GM18511 (cell line): ENCODE data around the gene UBR1.
A peak's percentile ranks its signal among the peaks of the same experiment; 100 is the strongest.
"Not testable (repeated sequence)": the region's sequence is repeated elsewhere in the genome, so short reads cannot be mapped to it uniquely, and the experiment has no call there.

Experiments
- ATAC-seq: cut with Tn5 transposase; IDR thresholded peaks from one replicate; pipeline ENCODE4 v1.9.1; 2021; ENCODE audit warnings: mild to moderate bottlenecking, moderate library complexity; ENCODE audit not compliant: unreplicated experiment

The UBR1 gene

GRCh38 chr15:42984493-42985034 lies 121.3 kb downstream of the UBR1 start:
- no peak for ATAC-seq

- ATAC-seq, result not testable (repeated sequence)
Measured at GRCh38 chr15:42979113-42979512, 126.7 kb downstream of the UBR1 start.

- no peak for ATAC-seq
Measured at GRCh38 chr15:42974202-42974862, 131.5 kb downstream of the UBR1 start.

- ATAC-seq, result no peak
Measured at GRCh38 chr15:42973114-42973513, 132.7 kb downstream of the UBR1 start.

- no peak for ATAC-seq
Measured at GRCh38 chr15:42971830-42972229, 134.0 kb downstream of the UBR1 start.

DNA sequence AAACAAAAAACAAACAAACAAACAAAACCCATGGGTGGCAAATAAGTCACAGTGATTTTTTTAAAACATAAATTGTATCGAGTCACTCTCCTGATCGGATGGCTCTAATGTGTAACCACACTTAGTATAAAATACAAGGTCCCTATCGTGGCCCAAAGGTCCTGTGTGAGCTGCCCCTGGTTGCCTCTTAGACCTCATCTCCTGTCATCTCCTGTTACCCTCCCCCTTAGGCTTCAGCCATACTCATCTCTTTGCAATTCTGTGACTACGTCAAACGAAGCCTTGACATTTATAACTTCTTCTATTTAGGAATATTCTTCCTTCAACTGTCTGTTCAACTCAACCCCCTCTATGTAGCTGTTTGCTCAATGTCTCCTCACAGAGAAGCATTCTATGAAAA lies 141.4 kb downstream of the UBR1 start:
- no peak for ATAC-seq

DNA sequence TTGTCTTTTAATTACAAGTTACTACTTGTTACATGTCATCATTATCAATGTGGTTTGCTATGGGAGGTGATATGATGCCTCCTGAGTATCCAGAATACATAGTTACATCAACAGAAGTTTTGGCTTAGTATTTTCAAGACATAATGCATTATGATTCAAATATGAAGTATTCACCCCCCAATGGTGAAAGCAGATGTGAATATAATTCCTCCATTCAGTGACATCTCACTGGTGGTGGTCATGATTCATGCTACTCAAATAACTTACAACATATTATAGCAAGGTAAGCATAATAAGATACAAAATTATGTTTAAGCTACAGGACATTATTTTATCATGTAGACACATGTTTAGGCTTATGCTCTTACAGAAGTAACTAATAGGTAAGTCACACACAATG lies 150.3 kb downstream of the UBR1 start:
- no peak for ATAC-seq

DNA sequence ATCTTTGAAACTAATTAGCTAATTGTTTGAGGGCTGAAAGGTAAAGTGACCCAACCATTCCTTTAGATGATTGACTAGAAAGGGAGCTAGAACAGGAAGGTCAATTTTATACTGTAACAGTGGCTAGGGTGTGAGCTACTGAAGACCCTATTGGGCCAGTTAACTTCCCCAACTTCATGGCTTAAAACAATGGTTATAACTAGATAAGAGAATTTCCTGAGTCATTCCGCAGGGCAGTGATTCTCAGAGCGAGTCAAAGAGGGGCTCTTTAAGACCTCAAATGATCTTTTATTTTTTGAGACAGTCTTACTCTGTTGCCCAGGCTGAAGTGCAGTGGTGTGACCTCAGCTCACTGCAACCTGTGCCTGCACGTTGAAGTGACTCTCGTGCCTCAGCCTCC lies 151.5 kb downstream of the UBR1 start:
- ATAC-seq, result no peak

DNA sequence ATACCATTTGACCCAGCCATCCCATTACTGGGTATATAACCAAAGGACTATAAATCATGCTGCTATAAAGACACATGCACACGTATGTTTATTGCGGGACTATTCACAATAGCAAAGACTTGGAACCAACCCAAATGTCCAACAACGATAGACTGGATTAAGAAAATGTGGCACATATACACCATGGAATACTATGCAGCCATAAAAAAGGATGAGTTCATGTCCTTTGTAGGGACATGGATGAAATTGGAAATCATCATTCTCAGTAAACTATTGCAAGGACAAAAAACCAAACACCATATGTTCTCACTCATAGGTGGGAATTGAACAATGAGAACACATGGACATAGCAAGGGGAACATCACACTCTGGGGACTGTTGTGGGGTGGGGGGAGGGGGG lies 156.9 kb downstream of the UBR1 start:
- not testable (repeated sequence) for ATAC-seq

DNA sequence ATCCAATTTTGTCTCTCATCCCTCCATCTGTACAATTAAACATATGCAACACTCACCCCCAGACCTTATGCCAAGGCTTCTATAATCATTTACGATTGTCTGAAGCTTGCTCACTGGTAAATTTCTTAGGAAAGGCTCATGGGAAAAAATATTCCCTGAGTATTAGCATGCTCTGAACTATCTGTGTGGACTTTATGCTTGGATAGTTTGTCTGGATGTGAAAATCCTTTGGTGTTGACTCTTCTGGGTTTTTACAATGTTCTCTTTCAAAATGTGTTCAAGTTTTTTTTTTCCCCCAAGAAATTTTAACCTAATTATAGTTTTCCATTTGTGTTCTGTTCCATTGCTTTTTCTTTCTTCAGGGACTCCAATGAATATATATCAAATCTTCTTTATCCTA lies 165.3 kb downstream of the UBR1 start:
- no peak for ATAC-seq

DNA sequence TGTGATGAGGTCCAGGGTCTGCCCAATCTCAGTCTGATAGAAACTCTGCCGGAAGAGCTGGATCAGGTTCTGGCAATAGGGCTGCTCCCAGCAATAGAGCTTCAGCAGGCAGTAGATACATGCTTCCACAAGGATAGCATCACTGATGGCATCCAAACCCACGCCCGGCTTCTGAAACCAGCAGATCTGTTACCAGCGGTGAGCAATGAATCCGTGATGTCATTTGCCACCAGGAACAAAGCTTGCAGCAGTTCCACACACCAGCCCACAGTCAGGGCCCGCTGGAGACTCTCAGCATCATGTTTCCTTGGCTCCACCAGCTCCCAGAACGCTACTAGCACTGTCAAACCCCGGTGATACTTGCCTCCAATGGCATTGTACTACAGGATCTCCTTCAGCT lies 166.0 kb downstream of the UBR1 start:
- no peak for ATAC-seq

DNA sequence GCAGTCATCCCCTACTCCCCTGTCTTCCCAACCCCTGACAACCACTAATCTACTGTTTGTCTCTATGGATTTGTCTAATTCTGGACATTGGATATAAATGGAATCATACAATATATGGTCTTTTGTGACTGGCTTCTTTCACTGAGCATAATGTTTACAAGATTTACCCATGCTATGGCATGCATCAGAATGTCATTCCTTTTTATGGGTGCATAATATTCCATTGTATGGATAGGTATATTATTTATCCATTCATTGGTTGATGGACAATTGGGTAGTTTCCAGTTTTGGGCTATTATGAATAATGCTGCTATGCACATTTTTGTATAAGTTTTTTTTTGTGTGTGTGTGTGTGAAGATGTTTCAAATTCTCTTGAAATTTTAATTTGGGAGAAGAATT lies 168.7 kb downstream of the UBR1 start:
- no peak for ATAC-seq

- no peak for ATAC-seq
Measured at GRCh38 chr15:42933886-42934667, 171.8 kb downstream of the UBR1 start.

- ATAC-seq, result no peak
Measured at GRCh38 chr15:42932833-42933515, 172.9 kb downstream of the UBR1 start.

DNA sequence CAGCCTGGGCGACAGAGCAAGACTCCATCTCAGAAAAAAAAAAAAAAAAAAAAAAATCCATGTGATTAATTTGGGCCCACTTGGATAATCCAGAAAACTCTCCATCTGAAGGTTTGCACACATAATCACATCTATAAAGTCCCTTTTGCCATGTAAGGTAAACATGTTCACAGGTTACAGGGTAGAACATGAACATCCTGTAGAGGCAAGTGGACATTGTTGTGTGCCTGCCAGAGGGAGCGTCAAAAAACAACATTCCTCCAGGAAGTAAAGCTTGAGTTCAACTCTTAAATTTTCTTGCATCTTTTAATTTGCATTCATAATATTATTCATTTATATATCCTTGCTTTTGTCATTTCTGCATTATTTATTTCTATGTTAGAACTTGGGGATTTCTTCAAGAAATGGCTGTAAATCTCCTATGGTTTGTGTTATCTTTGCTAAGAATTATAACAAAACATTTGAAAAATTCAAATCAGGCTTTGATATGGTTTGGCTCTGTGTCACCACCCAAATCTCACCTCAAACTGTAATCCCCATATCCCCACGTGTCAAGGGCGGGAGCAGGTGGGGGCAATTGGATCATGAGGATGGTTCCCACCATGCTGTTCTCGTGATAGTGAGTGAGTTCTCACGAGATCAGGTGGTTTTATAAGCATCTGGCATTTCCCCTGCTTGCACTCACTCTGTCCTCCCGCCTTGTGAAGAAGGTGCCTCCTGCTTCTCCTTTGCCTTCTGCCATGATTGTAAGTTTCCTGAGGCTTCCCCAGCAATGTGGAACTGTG lies 173.9 kb downstream of the UBR1 start:
- no peak for ATAC-seq

DNA sequence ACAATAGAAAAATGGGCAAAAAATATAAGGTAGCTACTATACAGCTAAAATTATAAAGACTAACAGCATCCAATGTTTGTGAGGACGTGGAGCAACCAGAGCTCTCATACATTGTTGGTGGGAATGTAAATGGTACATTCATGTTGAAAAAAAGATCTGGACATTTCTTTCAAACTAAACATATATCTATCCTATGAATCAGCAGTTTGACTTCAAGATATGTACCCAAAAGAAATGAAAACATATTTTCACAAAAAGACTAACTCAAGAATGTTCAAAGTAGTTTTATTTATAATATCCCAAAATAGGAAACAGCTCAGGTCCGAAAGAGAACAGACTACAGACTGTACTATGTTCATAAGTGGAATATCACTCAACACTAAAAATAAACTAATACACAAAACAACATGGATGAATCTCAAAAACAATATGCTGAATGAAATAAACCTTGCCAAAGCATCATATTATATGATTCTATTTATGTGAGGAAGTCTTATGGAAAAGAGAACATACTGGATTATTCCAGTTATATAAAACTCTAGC lies 176.5 kb downstream of the UBR1 start:
- no peak for ATAC-seq

- no peak for ATAC-seq
Measured at GRCh38 chr15:42921342-42921731, 184.5 kb downstream of the UBR1 start.

DNA sequence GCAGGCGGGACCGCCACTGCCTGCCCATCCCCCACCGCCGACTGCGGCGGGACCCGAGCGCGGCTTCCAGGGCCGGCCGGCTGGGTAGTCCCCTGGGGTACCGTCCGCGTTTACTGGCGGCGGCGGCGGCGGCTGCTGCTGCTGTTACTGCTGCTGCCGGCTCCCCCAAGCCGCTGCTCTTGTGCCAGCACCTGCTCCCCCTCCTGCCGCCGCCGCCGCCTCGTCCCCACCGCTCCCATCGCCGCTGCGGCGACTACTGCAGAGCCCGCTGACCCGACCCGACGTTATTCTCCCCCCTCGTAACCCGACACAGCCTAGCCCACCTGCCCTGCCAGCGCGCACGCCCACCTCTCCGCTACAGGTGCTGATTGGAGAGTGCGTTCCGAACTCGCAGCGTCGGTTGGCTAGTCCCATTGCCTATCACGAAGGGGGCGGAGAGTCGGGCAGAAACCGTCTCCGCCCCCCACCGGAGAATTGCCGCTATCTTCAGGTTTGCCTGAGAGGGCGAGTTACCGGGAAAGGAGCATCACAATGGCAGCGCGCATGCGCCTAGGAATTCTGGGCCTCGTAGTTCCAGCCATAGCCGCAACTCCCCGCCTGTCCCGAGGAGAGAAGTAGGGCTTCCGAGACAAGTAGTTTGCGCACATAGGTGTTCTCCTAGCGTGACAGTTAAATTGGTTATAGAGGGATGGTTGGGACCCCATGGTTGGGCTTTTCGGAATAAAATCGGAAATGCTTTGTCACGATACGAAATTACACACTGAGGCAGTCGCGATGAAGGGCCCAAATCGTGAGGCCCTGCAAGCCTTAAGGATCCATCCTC lies 185.1 kb downstream of the UBR1 start, which contains the start of gene TTBK2:
TTBK2 (minus strand) TSS at position 260 of the 823 bp plus-strand sequence. CDS start 42,161 bp downstream, outside the sequence.
- peak; percentile 96 for ATAC-seq

GRCh38 chr15:42919799-42920518 lies 185.9 kb downstream of the UBR1 start:
- ATAC-seq, result peak; percentile 25
